ENCODE data around the gene DNAJC15.

DNA sequence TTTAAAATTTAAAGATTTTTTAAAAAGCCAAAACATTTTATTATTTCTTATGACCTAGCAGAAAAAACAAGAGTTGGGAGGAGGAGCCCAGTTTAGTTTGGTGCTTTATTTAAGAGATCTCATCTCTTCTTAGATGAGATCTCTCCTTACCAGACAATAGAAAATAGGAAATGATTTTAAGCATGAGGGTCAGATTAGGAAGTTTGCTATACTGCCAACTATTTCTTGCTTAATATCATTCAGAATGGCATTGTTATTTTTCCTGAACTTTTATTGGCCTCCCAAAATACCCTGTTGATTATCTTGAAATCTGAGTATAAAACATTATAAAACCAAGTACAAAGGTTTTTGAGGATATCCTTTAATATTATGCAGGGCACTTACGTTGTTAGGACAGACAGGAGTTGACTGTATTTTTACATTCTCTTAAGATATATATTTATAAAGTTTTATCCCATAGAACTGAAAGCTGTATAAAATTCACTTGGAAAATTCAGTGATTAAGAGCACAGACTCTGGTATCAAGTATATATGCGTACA is 56.1 kb downstream of the DNAJC15 start:
- no peak for TF ChIP-seq POLR2AphosphoS5 (IDR thresholded peaks at IDR 0.05; ENCODE audit: low read depth, low read length)
- no peak for TF ChIP-seq SIN3A (IDR thresholded peaks at IDR 0.05; ENCODE audit: borderline replicate concordance, insufficient read depth, low read length)
